HG02798 (cell line): Measurements from ENCODE around the gene IMPDH2.
A peak's percentile ranks its signal among the peaks of the same experiment; 100 is the strongest.

ENCODE experiments used
- ATAC-seq: cut with Tn5 transposase; IDR thresholded peaks from one replicate; pipeline ENCODE4 v1.9.1; 2021; ENCODE audit warnings: mild to moderate bottlenecking; ENCODE audit not compliant: unreplicated experiment, poor library complexity

Gene IMPDH2

DNA sequence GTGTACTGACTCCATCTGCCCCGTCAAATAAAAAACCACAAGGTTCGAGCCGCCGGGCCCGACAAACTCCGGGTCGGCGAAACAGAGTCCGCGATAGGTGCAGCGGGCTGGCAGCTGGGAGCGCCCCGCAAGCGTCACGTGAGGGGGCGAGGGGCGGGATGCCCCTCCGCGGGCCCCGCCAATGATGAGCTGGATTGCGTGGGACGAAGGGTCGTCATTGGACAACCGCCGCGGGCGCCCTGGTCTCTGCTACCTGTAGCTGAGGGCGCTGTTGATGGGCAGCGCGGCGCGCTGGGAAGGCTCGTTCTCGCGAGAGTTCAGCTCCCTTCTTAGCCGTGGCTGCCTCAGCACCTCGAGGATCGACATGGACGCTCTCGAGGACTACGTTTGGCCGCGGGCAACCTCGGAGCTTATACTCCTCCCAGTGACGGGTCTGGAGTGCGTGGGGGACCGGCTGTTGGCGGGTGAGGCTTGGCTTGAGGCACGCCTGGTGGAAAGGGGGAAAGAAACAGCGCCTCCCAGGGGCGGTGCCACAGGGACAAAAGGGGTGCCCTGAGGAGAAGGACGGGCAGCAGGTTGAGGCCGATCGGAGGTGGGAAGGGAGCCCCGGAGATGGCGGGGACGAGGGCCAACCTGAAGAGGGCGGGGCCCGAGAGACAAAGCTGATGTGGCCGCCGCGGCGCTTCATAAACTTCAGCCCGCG is 22.0 kb downstream of the IMPDH2 start, which contains the start of gene WDR6:
Gene WDR6, plus strand, starts transcription at position 324 of the 703 bp plus-strand sequence. Its CDS starts 41 bp downstream, at position 365.
- ATAC-seq: peak; percentile 92

DNA sequence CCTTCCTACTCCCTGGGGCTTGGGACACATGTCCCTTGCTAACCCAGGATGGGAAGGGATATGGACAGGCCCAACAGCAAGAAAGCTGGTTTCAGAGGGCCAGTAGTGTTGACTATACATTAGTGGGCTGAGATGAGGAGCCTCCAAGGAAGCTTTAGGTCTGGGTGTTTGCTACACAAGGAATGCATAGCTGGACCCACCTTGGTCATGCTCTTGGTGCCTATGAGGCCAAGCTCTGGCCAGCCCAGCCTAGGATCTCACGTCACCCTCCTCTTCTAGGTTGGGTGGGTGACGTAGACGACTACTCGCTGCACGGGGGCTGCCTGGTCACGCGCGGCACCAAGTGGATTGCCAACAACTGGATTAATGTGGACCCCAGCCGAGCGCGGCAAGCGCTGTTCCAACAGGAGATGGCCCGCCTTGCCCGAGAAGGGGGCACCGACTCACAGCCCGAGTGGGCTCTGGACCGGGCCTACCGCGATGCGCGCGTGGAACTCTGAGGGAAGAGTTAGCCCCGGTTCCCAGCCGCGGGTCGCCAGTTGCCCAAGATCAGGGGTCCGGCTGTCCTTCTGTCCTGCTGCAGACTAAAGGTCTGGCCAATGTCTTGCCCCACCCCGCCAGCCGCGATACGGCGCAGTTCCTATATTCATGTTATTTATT is 22.7 kb downstream of the IMPDH2 start:
- ATAC-seq: no peak

GRCh38 chr3:49005998-49006397 is 23.2 kb downstream of the IMPDH2 start:
- no peak for ATAC-seq

- ATAC-seq: no peak
These were observed 23.9 kb downstream of the IMPDH2 start for GRCh38 chr3:49005303-49005680.

GRCh38 chr3:49004352-49005302 is 24.6 kb downstream of the IMPDH2 start:
- no peak for ATAC-seq

DNA sequence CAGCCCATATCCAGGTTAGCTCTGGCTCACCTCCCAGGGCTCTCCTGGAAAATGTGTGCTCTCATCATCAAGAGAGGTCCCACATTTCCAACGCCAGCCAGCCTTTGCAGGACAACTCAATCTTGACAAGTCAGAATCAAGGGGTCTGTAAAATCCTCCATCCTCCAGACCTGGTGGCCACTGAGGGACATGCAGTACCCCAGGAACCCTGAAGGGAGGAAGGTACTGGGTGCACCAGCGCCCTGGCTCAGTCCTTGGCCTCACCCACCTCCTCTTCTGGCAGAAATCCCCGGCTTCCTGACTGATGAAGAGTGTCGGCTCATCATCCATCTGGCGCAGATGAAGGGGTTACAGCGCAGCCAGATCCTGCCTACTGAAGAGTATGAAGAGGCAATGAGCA is 28.0 kb downstream of the IMPDH2 start:
- no peak for ATAC-seq

DNA sequence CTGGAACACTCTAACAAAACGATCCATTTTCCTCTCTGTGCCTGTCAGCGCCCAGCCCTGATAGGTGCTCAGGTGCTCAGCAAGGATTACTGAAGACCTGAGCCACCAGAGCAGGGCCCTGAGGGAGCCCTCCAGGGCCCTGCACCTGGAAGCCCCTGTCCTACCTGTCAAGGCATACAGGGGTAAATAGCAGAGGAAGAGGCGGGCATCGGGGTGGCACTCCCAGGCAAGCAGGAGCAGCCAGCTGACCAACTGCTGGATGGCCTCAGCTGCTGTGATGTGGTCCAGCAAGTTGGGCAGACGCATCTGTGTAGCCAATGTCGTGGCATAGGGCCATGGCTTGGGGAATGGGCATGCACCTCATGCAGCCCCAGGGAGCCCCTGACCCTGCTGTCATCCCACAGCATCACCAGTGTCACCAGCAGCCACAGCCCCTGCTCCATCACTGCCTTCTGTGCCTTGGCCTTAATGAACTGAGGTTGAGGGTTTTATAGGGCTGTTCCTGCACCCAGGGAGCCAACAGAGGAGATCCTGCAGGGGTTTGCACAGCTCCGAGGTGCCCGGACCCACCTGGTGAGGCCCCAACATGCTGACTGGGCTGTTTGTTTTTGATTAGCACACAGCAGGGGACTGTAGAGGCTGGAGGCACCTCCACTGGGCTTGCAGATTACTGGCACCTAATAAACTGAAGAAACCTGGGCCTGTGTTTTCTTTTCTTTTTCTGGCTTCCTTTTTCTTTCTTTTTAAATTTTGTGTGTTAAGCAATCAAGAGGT is 29.9 kb downstream of the IMPDH2 start:
- ATAC-seq: no peak

DNA sequence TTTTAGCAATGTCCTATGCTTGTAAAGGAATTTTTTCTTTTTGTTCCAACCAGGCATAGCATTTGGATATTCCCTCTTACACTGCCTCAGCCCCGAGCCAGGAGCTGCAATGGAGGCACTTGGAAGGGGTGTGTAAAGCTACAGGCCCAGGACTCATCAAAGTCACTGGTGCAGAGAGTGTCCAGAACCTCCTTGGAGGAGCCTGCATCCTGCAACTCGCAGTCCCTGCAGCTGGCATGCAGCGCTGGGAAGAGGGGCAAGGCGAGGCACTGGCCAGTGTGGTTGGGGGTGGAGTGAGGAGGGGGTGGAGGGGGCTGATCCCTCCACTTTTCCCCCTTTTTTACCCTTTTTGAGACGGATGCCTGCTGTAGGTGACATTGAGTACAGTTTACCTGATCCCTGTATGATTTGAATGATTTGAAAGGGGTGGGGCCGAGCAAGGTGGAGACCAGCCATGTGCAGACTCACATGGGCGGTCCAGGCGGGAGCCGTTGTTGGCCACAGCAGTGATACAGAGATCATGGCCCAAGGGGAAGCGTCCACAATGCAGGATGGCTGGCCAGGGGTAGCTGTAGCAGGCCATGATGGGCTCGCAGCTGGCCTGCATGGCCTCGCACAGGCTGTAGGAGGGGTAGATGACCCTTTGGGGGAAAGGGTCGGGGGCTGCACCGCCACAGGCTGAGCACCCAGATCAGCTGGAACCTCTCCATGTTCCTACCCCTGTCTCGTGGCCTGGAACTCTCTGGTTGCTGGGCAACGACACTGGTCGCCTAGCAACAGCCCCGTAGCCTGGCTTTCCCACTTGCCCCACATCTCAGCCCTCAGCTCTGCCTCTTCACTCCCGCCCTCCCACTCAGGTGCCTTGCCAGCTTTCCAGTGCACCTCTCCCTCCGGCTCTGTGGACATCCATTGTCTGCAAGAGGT is 31.2 kb downstream of the IMPDH2 start:
- ATAC-seq: no peak

DNA sequence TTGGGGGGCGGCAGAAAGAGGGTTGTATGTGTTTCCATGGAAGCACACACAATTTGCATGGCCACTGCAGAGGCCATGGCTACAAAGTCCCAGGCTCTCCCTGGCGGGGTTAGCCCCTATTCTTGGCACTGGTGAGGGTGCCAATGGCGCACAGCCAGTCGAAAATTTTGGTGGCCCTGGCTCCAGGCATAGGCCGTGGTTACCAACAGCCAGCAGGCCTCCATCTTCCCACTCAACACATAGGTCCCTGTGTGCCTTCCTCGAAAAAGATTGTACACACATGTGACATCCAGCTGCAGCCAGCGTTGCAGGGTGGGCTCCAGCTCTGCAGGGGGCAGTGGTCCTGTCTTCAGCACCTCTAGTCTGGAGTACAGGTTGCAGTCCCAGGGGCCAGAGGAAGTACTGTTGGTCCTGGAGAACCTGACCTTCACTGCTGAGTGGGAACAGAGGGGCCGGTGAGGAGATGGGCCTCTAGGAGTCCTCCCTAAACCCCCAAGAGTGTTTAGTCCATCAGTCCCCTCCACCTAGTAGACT is 32.0 kb downstream of the IMPDH2 start:
- no peak for ATAC-seq

- no peak for ATAC-seq
These were observed 32.6 kb downstream of the IMPDH2 start for GRCh38 chr3:48996640-48997039.

GRCh38 chr3:48993834-48994233 is 35.4 kb downstream of the IMPDH2 start:
- no peak for ATAC-seq

- ATAC-seq: no peak
These were observed 37.2 kb downstream of the IMPDH2 start for GRCh38 chr3:48991851-48992545.

DNA sequence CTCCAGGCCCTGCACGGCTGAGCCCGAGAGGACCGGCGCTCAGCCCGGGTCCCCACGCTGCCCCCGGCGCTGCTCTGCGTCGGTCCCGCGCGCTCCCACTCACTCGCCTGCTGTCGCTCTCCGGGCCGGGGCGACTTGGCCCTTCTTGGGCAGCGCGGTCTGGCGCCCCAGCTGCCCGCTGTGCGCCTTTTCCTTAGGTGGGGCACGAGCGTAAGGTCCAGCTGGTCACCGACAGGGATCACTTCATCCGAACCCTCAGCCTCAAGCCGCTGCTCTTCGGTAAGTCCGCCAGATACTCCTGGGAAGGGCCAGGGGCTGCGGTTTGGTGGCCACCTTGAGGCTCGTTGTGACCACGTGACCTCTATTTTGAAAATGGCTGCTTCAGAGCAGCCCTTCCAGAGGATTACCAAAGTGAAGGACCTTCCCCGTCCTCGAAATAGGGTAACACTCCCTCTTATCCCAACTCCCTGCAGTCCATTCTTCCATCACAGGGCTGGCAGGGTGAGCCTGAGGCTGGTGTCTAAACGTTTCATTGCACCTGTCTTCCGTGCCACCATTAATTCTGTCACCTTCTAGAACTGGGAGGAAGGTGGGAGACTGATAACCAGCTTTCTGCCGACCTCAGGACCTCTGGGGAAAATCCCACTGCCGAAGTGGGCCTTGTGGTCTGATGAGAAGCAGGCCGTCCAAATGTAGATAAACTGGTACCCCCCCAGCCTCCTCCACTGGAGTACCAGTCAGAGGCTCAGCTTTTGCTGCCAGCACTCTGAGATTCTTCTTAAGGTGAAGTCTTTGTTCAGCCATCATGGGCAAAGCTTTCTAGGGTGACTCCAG is 38.3 kb downstream of the IMPDH2 start:
- ATAC-seq: peak; percentile 14

- ATAC-seq: peak; percentile 66
These were observed 39.2 kb downstream of the IMPDH2 start, which contains the start of gene P4HTM for GRCh38 chr3:48989796-48990635. Gene P4HTM, plus strand, starts transcription at chr3:48990241. Its CDS starts 16 bp downstream, at chr3:48990257.

DNA sequence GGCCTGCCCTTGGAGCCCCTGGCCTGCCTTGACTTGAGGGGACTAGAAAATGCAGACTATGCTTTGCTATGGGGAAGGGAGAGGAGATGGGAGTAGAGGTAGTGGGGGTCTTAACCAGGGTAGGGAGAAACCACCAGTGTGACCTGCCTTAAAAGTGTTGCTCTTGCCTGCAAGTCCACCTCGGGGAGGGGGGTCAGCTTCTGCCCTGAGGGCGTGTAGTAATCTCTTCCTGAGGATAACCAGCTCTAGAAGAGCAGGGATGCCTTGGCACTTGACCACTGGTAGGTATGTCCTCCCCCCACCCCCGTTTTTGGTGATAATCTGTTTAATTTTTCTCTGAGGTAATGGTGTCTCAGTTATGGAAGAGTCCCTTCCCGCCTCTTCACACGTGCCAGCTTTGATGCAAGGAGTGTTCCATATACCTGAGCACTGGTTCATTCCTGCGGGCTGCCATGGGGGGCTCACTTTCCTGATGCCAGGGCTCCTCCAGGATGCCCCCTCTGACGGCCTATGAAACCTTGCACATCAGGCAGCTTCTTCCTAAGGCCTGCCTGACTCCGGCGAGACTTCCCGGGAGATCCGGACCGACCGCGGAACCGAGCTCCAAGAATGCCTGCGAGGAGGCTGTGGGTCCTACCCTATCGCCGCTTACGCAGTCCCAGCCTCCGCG is 39.9 kb downstream of the IMPDH2 start:
- no peak for ATAC-seq

DNA sequence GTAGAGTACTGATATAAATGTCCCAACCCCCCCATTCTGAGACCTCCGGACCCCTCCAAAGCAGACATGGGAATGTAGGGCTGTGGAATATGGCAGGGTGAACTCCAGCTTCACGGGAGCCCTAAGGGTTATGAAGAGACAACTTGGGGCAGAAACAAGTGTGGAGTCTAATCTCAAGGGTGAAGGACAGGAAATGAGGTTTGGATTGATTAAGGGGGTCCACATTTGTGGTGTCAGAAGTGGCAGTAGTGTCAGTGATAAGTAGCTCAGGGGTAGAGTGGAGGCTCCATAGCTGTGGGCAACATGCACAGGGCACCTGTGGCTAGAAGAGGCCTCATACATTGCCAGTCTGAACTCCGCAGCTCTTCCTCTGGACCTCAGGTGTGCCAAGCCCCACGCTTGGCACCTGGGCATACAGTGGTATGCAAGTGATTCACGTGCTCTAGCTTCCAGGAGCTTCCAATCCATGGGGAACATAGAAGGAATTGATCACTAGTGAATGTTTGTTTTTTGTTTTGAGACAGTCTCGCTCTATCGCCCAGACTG is 43.3 kb downstream of the IMPDH2 start:
- ATAC-seq: no peak
